ENCODE measurements around the gene LTK. TPM values are rescaled to one million over a fixed set of nuclear protein-coding genes. Genes with fewer than 3 reads are reported as not detected.

Gene LTK
- total and polyA plus RNA-seq, 2 of the 8 experiments (the other 6 are each of a cell fraction or from before 2014, with no cell fraction given) = 0.05 to 0.19 TPM

- CTCF ChIA-PET (ENCODE audit: partially characterized antibody) = interaction anchor here (0.8 to 4.9 kb wide), 14 partner anchors 8 to 345 kb away, joined by 3 to 46 read pairs (median 10); partner anchors contain the start of gene ITPKA
- Histone ChIP-seq H4K5ac (ENCODE audit: insufficient read length, low read depth, low read length) (no peak overlapping the region), H3K14ac (ENCODE audit: insufficient read length) (no peak overlapping the region), H4K91ac (replicated peaks; ENCODE audit: insufficient read length, low read length) (no peak overlapping the region), H3K9me3 (ENCODE audit: insufficient read depth in 2 of 2, low read depth in 1 of 2, low read length in 1 of 2) (no peaks in the 10 kb centered on the region), H3K18ac (ENCODE audit: extremely low read depth, low read length) (no peak overlapping the region), H2AFZ (ENCODE audit: low read length) (no peak overlapping the region), H3K56ac (replicated peaks; ENCODE audit: insufficient read length, low read depth, low read length) (no peak overlapping the region), H3K4me3 (ENCODE audit: extremely low read depth in 1 of 4, insufficient read depth in 2 of 4, low read depth in 3 of 4, low read length in 4 of 4) (no peak overlapping the region), H3K23ac (ENCODE audit: insufficient read length) (no peak overlapping the region), H3K4ac (replicated peaks; ENCODE audit: insufficient read length, low read depth, low read length) (no peak overlapping the region), H3K9ac (replicated peaks in 1 of 4; ENCODE audit: extremely low read depth in 1 of 4, low read depth in 3 of 4, low read length in 3 of 4) (no peak overlapping the region), H3K79me1 (ENCODE audit: low read depth, low read length) (no peaks in the 10 kb centered on the region), H2BK12ac (ENCODE audit: low read depth, low read length) (no peak overlapping the region), H3K27me3 (replicated peaks in 1 of 4; ENCODE audit: control insufficient read depth in 3 of 4, extremely low read depth in 1 of 4, insufficient read depth in 3 of 4, low read length in 3 of 4) (no peaks in the 10 kb centered on the region), H3K27ac (ENCODE audit: low read depth, low read length) (no peak overlapping the region), H2BK5ac (ENCODE audit: low read depth, low read length) (no peak overlapping the region), H2BK120ac (replicated peaks; ENCODE audit: low read depth, low read length) (no peak overlapping the region), H2AK5ac (ENCODE audit: low read depth, low read length) (no peak overlapping the region), H4K20me1 (replicated peaks in 1 of 2; ENCODE audit: control insufficient read depth in 1 of 2, insufficient read depth in 2 of 2, low read length in 2 of 2) (peaks cover 0 to 4% of the 10 kb centered on the region in 2 experiments), H3K79me2 (ENCODE audit: control insufficient read depth in 1 of 2, insufficient read depth in 2 of 2, low read length in 2 of 2) (no peaks in the 10 kb centered on the region), H2BK20ac (ENCODE audit: low read length) (no peak overlapping the region), H3K23me2 (ENCODE audit: low read depth, low read length) (no peaks in the 10 kb centered on the region; the same call in 1 of the 2 replicates), H3K36me3 (ENCODE audit: control insufficient read depth in 2 of 4, insufficient read depth in 4 of 4, low read length in 3 of 4) (peaks cover 8 to 52% (median 34%) of the 10 kb centered on the region in 4 experiments), H2BK15ac (ENCODE audit: low read length) (no peak overlapping the region), H3K4me2 (ENCODE audit: insufficient read depth in 1 of 2, low read depth in 2 of 2, low read length in 2 of 2) (no peak overlapping the region), H4K8ac (ENCODE audit: extremely low read depth, insufficient read depth, low read length) (no peak overlapping the region), H3K4me1 (replicated peaks in 1 of 4; ENCODE audit: control insufficient read depth in 3 of 4, insufficient read depth in 4 of 4, low read length in 3 of 4) (no peaks in the 10 kb centered on the region)
- TF ChIP-seq POLR2AphosphoS5 (IDR thresholded peaks at IDR 0.05; ENCODE audit: low read depth, low read length) (no peak), BACH1 (IDR thresholded peaks at IDR 0.05; ENCODE audit: low read length) (no peak), SP4 (IDR thresholded peaks at IDR 0.05; ENCODE audit: low read length) (no peak), PHF8 (conservative IDR thresholded peaks at IDR 0.05; ENCODE audit: low read depth, low read length) (no peak), SIRT6 (IDR thresholded peaks at IDR 0.05; ENCODE audit: low read length) (no peak), EZH2 (IDR thresholded peaks at IDR 0.05; ENCODE audit: low read depth, low read length, severe bottlenecking) (no peak), JUND (IDR thresholded peaks at IDR 0.05; ENCODE audit: low read length) (no peak), HDAC2 (IDR thresholded peaks at IDR 0.05; ENCODE audit: borderline replicate concordance in 1 of 2, low read depth in 2 of 2, low read length in 2 of 2) (no peak)
- TF ChIP-seq, protein P1, sequence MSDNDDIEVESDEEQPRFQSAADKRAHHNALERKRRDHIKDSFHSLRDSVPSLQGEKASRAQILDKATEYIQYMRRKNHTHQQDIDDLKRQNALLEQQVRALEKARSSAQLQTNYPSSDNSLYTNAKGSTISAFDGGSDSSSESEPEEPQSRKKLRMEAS (IDR thresholded peaks at IDR 0.05) = no peak
- 90% methylated on average over 3 of the region's 3 CpGs; no CpG with 5 or more reads in 1 of the 2 experiments for WGBS, 2 experiments (ENCODE audit: extremely low coverage in 1 of 2, insufficient coverage in 1 of 2, insufficient read length in 1 of 2, insufficient replicate concordance in 2 of 2, low coverage in 1 of 2, low lambda C conversion rate in 2 of 2, missing lambda C conversion rate in 1 of 2)
- FAIRE-seq (no peak), DNase-seq (ENCODE audit: low read depth in 1 of 2, low spot score in 2 of 2) (no peak)
- POLR2A ChIA-PET (ENCODE audit: partially characterized antibody) = interaction anchor here (0.9 kb wide), 1 partner anchor 63 kb away, joined by 3 read pairs; no protein-coding TSS in a partner anchor
Measured at GRCh38 chr15:41466711-41467110, 46.9 kb downstream of the LTK start.

All from H1 (cell line).